CD4-positive, alpha-beta T cell (primary cell): Measurements from ENCODE around the gene KIF11. TPM values are rescaled to one million over a fixed set of nuclear protein-coding genes. Genes with fewer than 3 reads are reported as not detected.
"Not testable (repeated sequence)": the region's sequence is repeated elsewhere in the genome, so short reads cannot be mapped to it uniquely, and the experiment has no call there.

ENCODE experiments used
- ATAC-seq: fragments of 200-7000 bp; cut with Tn5 transposase; one replicate; pipeline ENCODE4 v1.10.0; 2022; ENCODE audit warnings: mild to moderate bottlenecking; ENCODE audit not compliant: poor library complexity
- CTCF ChIA-PET: fragments of 350-600 bp; sonication (Branson Sonifier 250); formaldehyde crosslinking; loops from one replicate; lab custom pipeline; 2021; ENCODE audit warnings: antibody characterized with exemption, inconsistent platforms; lab: Charles Lee
- POLR2A ChIA-PET: fragments of 350-600 bp; sonication (Branson Sonifier 250); formaldehyde crosslinking; loops from one replicate; lab custom pipeline; 2021; ENCODE audit warnings: antibody characterized with exemption, inconsistent platforms; lab: Charles Lee
- DNase-seq, 14 experiments: peaks; one replicate each; pipeline ENCODE4 v3.0.0-alpha.2; 2013 to 2020; ENCODE audit warnings: mixed read lengths in 2 of 14
- H3K27ac ChIP-seq, 2 donors: one replicate each; pipeline versions ENCODE4 v1.5.1 to v1.7.0; 2013; ENCODE audit warnings: low read length in 2 of 2, low read depth in 1 of 2, mild to moderate bottlenecking in 1 of 2
- H3K27me3 ChIP-seq, 2 experiments: 1 replicate in 1 of 2; 2 replicates in 1 of 2; pipeline versions ENCODE4 v1.6.1 to v1.7.0; 2013; ENCODE audit warnings: low read length in 2 of 2, control low read depth in 1 of 2, mild to moderate bottlenecking in 1 of 2, moderate library complexity in 1 of 2; ENCODE audit not compliant: insufficient read depth in 2 of 2, control insufficient read depth in 1 of 2
- H3K36me3 ChIP-seq: one replicate; pipeline ENCODE4 v1.6.1; 2013; ENCODE audit warnings: low read length, control low read depth; ENCODE audit not compliant: insufficient read depth
- H3K4me1 ChIP-seq: one replicate; pipeline ENCODE4 v1.6.1; 2013; ENCODE audit warnings: low read length, control low read depth; ENCODE audit not compliant: insufficient read depth
- H3K4me3 ChIP-seq: one replicate; pipeline ENCODE4 v1.5.1; 2013; ENCODE audit warnings: mild to moderate bottlenecking, low read length, moderate library complexity
- H3K9me3 ChIP-seq, 2 experiments: 1 replicate in 1 of 2; 2 replicates in 1 of 2; pipeline versions ENCODE4 v1.6.1 to v1.7.0; 2013; ENCODE audit warnings: low read length in 2 of 2, mild to moderate bottlenecking in 2 of 2, control low read depth in 1 of 2, moderate library complexity in 1 of 2; ENCODE audit not compliant: control insufficient read depth in 1 of 2, insufficient read depth in 1 of 2
- H3K27ac Mint-ChIP-seq: one replicate; pipeline ENCODE4 v1.8.0; 2020; ENCODE audit warnings: mixed read lengths
- H3K27me3 Mint-ChIP-seq: one replicate; pipeline ENCODE4 v1.8.0; 2021; ENCODE audit warnings: mixed read lengths
- H3K36me3 Mint-ChIP-seq: one replicate; pipeline ENCODE4 v1.8.0; 2021; ENCODE audit warnings: low read depth, mixed read lengths
- H3K4me1 Mint-ChIP-seq: one replicate; pipeline ENCODE4 v1.8.0; 2021; ENCODE audit warnings: low read depth, mixed read lengths
- H3K4me3 Mint-ChIP-seq: one replicate; pipeline ENCODE4 v1.8.0; 2020; ENCODE audit warnings: mild to moderate bottlenecking, mixed read lengths
- H3K9me3 Mint-ChIP-seq: one replicate; pipeline ENCODE4 v1.8.0; 2020; ENCODE audit warnings: mixed read lengths
- CTCF ChIP-seq: fragments of 200-600 bp; IDR thresholded peaks from one replicate; pipeline ENCODE4 v1.8.0; 2022; ENCODE audit warnings: antibody characterized with exemption, mild to moderate bottlenecking
- intact Hi-C, 2 experiments: fragments of 100-400 bp; cut with DNase I in 1 of 2; cut with micrococcal nuclease in 1 of 2; formaldehyde crosslinking; loops; one replicate each; pipeline versions ENCODE4 v1.15.1 to v1.9.0; 2023 to 2025; cut with DNase I, micrococcal nuclease
- total RNA-seq, 174 experiments: library from RNA in 2 of 174; stranded (reverse) in 2 of 174; gene quantifications; one replicate each; pipeline ENCODE4 v1.2.3 and lab custom pipeline; 2021 to 2026

KIF11 gene
- total RNA-seq, 2 experiments from 2014 or later = 0.38 to 0.47 TPM

- no peaks in the 10 kb centered on the region for H3K9me3 ChIP-seq
- H3K4me1 ChIP-seq = peaks cover 19% of the 10 kb centered on the region
- H3K4me1 Mint-ChIP-seq = peaks cover 40% of the 10 kb centered on the region
- no peaks in the 10 kb centered on the region for H3K36me3 ChIP-seq
- H3K27me3 Mint-ChIP-seq = no peaks in the 10 kb centered on the region
- H3K27ac Mint-ChIP-seq = peak within 1 kb of the TSS; percentile 88
- H3K27ac ChIP-seq = peak within 1 kb of the TSS; percentile 77
- no peaks in the 10 kb centered on the region for H3K36me3 Mint-ChIP-seq
- peak within 1 kb of the TSS; percentile 93 for H3K4me3 Mint-ChIP-seq
- TF ChIP-seq CTCF = peak; percentile 91
- CTCF ChIA-PET = interaction anchor here (0.6 to 5.7 kb wide), 14 partner anchors 9 to 287 kb away, joined by 3 to 108 read pairs (median 4); partner anchors contain the start of genes CPEB3, KIF11 and MARCHF5
- DNase-seq (peak; percentile 64 to 91 (median 76)), ATAC-seq (peak; percentile 73)
- no peaks in the 10 kb centered on the region for H3K9me3 Mint-ChIP-seq
- POLR2A ChIA-PET = interaction anchor here (0.6 to 4.6 kb wide), 14 partner anchors 8 to 1128 kb away, joined by 3 to 103 read pairs (median 4); partner anchors contain the start of genes CPEB3, EXOC6, FRA10AC1 and KIF11
- H3K27me3 ChIP-seq = no peaks in the 10 kb centered on the region
- intact Hi-C loops = loop anchor here (1.0 to 10.0 kb wide), 5 partner anchors 17 to 779 kb away; partner anchors contain the start of genes BTAF1 (in 1 of the 2), CPEB3 (in 1 of the 2), MARCHF5 (in 1 of the 2) and TNKS2 (in 1 of the 2)
- peak within 1 kb of the TSS; percentile 96 for H3K4me3 ChIP-seq
These were observed 19.0 kb upstream of the KIF11 start, which contains the start of gene IDE for GRCh38 chr10:92573798-92574547. Gene IDE, minus strand, starts transcription at chr10:92574093. Its CDS starts 74 bp downstream, at chr10:92574019.

GRCh38 chr10:92574548-92575261 is 18.2 kb upstream of the KIF11 start:
- Mint-ChIP-seq H3K9me3 (no peaks in the 10 kb centered on the region), H3K4me1 (peaks cover 35% of the 10 kb centered on the region), H3K27ac (peak overlapping the region; percentile 88), H3K4me3 (peak overlapping the region; percentile 93), H3K27me3 (no peaks in the 10 kb centered on the region), H3K36me3 (no peaks in the 10 kb centered on the region)
- Histone ChIP-seq H3K27me3 (no peaks in the 10 kb centered on the region), H3K4me1 (peaks cover 19% of the 10 kb centered on the region), H3K27ac (peak overlapping the region; percentile 77), H3K36me3 (no peaks in the 10 kb centered on the region), H3K4me3 (peak overlapping the region; percentile 96), H3K9me3 (no peaks in the 10 kb centered on the region)
- ChIA-PET CTCF (interaction anchor here (0.8 to 5.7 kb wide), 10 partner anchors 9 to 284 kb away, joined by 3 to 108 read pairs (median 4); partner anchors contain the start of genes CPEB3, KIF11 and MARCHF5), POLR2A (interaction anchor here (0.6 to 4.6 kb wide), 13 partner anchors 9 to 1127 kb away, joined by 3 to 103 read pairs (median 4); partner anchors contain the start of genes CPEB3, EXOC6, FRA10AC1 and KIF11)
- intact Hi-C loops = loop anchor here (1.0 to 10.0 kb wide), 5 partner anchors 16 to 780 kb away; partner anchors contain the start of genes BTAF1 (in 1 of the 2), CPEB3 (in 1 of the 2), MARCHF5 (in 1 of the 2) and TNKS2 (in 1 of the 2)
- ATAC-seq (peak; percentile 57), DNase-seq (peak in 4 of 14 experiments; percentile 5 to 56 (median 46))
- TF ChIP-seq CTCF = peak; percentile 64

- Histone ChIP-seq H3K9me3 (no peaks in the 10 kb centered on the region), H3K36me3 (no peaks in the 10 kb centered on the region), H3K27ac (no peak overlapping the region), H3K4me3 (no peak overlapping the region), H3K27me3 (no peaks in the 10 kb centered on the region), H3K4me1 (peaks cover 19% of the 10 kb centered on the region)
- Mint-ChIP-seq H3K4me3 (peak overlapping the region; percentile 34), H3K36me3 (no peaks in the 10 kb centered on the region), H3K9me3 (no peaks in the 10 kb centered on the region), H3K27ac (no peak overlapping the region), H3K27me3 (no peaks in the 10 kb centered on the region), H3K4me1 (peaks cover 29% of the 10 kb centered on the region)
- ChIA-PET POLR2A (interaction anchor here (1.5 to 2.0 kb wide), 2 partner anchors 15 to 57 kb away, joined by 4 to 16 read pairs; no protein-coding TSS in a partner anchor), CTCF (interaction anchor here (0.7 to 5.7 kb wide), 5 partner anchors 10 to 57 kb away, joined by 3 to 108 read pairs (median 3); partner anchors contain the start of gene KIF11)
- no peak for ATAC-seq
- no peak for TF ChIP-seq CTCF
- intact Hi-C loops = loop anchor here (2.0 to 10.0 kb wide), 3 partner anchors 15 to 781 kb away; partner anchors contain the start of genes BTAF1 (in 1 of the 2) and TNKS2 (in 1 of the 2)
- DNase-seq = peak in 2 of 14 experiments; percentile 25 to 30
These were observed 17.0 kb upstream of the KIF11 start for GRCh38 chr10:92575961-92576360.

- H3K27ac Mint-ChIP-seq, H3K36me3 ChIP-seq, intact Hi-C loops, H3K27me3 ChIP-seq, H3K4me3 Mint-ChIP-seq, CTCF ChIA-PET, H3K9me3 ChIP-seq, ATAC-seq, DNase-seq, H3K27ac ChIP-seq, H3K4me1 ChIP-seq, H3K27me3 Mint-ChIP-seq, H3K9me3 Mint-ChIP-seq, H3K4me1 Mint-ChIP-seq, H3K4me3 ChIP-seq, H3K36me3 Mint-ChIP-seq: not testable (repeated sequence)
- POLR2A ChIA-PET = interaction anchor here (1.1 kb wide), 1 partner anchor 9 kb away, joined by 4 read pairs; no protein-coding TSS in a partner anchor
These were observed 10.6 kb upstream of the KIF11 start for GRCh38 chr10:92582347-92582746.
